ENCODE results near the gene AVPR1B. TPM values are rescaled to one million over a fixed set of nuclear protein-coding genes. Genes with fewer than 3 reads are reported as not detected.

Gene AVPR1B
- total RNA-seq, 4 donors from 2014 or later = 0.47 TPM; not detected in 3

- DNase-seq = no peak
- Histone ChIP-seq H3K4me1 (no peaks in the 10 kb centered on the region), H3K36me3 (no peaks in the 10 kb centered on the region), H3K27me3 (no peaks in the 10 kb centered on the region), H3K4me3 (no peak overlapping the region), H3K9me3 (no peaks in the 10 kb centered on the region), H3K27ac (no peak overlapping the region)
- TF ChIP-seq CTCF (IDR thresholded peaks at IDR 0.05) = no peak
- TF ChIP-seq POLR2A (IDR thresholded peaks at IDR 0.05) = no peak
Observed at GRCh38 chr1:206142011-206142410, 24.8 kb upstream of the AVPR1B start.

GRCh38 chr1:206136241-206136640 lies 19.1 kb upstream of the AVPR1B start:
- no peaks in the 10 kb centered on the region for H3K27me3 ChIP-seq
- no peak overlapping the region for H3K27ac ChIP-seq
- no peak for TF ChIP-seq POLR2A (IDR thresholded peaks at IDR 0.05)
- no peak for TF ChIP-seq CTCF (IDR thresholded peaks at IDR 0.05)
- H3K4me1 ChIP-seq = no peaks in the 10 kb centered on the region
- no peak overlapping the region for H3K4me3 ChIP-seq
- H3K9me3 ChIP-seq = no peaks in the 10 kb centered on the region
- H3K36me3 ChIP-seq = no peaks in the 10 kb centered on the region
- DNase-seq = no peak

- no peaks in the 10 kb centered on the region for H3K27me3 ChIP-seq
- no peak overlapping the region for H3K27ac ChIP-seq
- DNase-seq = no peak
- no peak for TF ChIP-seq POLR2A (IDR thresholded peaks at IDR 0.05)
- TF ChIP-seq CTCF (IDR thresholded peaks at IDR 0.05) = no peak
- no peaks in the 10 kb centered on the region for H3K36me3 ChIP-seq
- H3K9me3 ChIP-seq = no peaks in the 10 kb centered on the region
- H3K4me3 ChIP-seq = no peak overlapping the region
- no peaks in the 10 kb centered on the region for H3K4me1 ChIP-seq
Observed at GRCh38 chr1:206135248-206135647, 18.1 kb upstream of the AVPR1B start.

GRCh38 chr1:206133751-206134415 lies 16.7 kb upstream of the AVPR1B start:
- Histone ChIP-seq H3K27ac (no peak overlapping the region), H3K9me3 (no peaks in the 10 kb centered on the region), H3K4me3 (no peak overlapping the region), H3K27me3 (no peaks in the 10 kb centered on the region), H3K36me3 (no peaks in the 10 kb centered on the region), H3K4me1 (no peaks in the 10 kb centered on the region)
- DNase-seq = no peak
- TF ChIP-seq CTCF (IDR thresholded peaks at IDR 0.05) = no peak
- no peak for TF ChIP-seq POLR2A (IDR thresholded peaks at IDR 0.05)

GRCh38 chr1:206131037-206131436 lies 13.8 kb upstream of the AVPR1B start:
- no peak overlapping the region for H3K27ac ChIP-seq
- H3K27me3 ChIP-seq = no peaks in the 10 kb centered on the region
- TF ChIP-seq POLR2A (IDR thresholded peaks at IDR 0.05) = no peak
- no peak for TF ChIP-seq CTCF (IDR thresholded peaks at IDR 0.05)
- H3K36me3 ChIP-seq = no peaks in the 10 kb centered on the region
- H3K9me3 ChIP-seq = no peaks in the 10 kb centered on the region
- no peak for DNase-seq
- H3K4me3 ChIP-seq = no peak overlapping the region
- no peaks in the 10 kb centered on the region for H3K4me1 ChIP-seq

GRCh38 chr1:206128196-206128595 lies 11.0 kb upstream of the AVPR1B start:
- no peaks in the 10 kb centered on the region for H3K36me3 ChIP-seq
- no peaks in the 10 kb centered on the region for H3K9me3 ChIP-seq
- no peak for TF ChIP-seq CTCF (IDR thresholded peaks at IDR 0.05)
- no peak for TF ChIP-seq POLR2A (IDR thresholded peaks at IDR 0.05)

More at GRCh38 chr1:206128196-206128595, 11.0 kb upstream of the AVPR1B start:
- H3K27me3 ChIP-seq = no peaks in the 10 kb centered on the region
- H3K4me1 ChIP-seq = no peaks in the 10 kb centered on the region
- H3K27ac ChIP-seq = no peak overlapping the region
- DNase-seq = no peak
- H3K4me3 ChIP-seq = no peak overlapping the region

All from Peyer's patch (tissue), 4 donors.